ENCODE results near the gene HOTAIR.

HOTAIR gene

DNA sequence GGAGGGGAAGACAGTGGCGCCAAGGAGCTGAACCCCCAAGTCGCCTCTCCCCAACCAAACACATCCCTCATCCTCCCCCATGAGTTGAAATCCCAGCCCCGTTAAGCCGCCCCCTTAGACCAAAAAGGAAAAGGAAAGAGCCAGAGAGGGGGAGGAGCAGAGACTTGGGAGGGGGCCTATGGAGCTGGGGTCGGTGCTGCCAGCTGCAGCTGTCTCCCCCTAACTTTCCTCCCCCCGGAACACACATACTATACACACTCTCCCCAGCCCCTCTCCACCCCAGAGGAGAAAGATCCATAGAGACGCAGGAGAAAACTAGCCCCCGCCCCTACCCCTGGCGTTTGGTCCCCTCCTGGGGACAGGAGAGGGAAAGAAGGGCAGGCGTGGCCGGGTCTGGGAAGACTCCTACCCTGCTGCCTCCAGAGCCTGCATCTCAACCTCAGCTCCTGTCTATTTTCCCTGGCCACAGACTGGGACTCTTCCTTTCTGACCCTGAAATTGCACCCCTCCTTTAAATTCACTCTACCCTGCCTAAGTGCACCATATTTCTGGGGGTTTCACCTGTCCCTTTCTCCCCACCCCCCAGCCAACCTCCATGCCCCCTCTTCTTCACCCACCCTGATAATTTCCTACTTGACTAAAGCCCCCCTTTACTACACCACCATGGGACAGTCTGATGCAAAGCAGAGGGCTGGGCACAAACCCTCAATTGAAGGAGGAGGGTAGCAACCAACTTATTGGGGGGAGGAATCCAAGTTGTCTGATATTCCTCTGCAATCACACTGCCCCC is 23.6 kb upstream of the HOTAIR start:
- no peak for DNase-seq

DNA sequence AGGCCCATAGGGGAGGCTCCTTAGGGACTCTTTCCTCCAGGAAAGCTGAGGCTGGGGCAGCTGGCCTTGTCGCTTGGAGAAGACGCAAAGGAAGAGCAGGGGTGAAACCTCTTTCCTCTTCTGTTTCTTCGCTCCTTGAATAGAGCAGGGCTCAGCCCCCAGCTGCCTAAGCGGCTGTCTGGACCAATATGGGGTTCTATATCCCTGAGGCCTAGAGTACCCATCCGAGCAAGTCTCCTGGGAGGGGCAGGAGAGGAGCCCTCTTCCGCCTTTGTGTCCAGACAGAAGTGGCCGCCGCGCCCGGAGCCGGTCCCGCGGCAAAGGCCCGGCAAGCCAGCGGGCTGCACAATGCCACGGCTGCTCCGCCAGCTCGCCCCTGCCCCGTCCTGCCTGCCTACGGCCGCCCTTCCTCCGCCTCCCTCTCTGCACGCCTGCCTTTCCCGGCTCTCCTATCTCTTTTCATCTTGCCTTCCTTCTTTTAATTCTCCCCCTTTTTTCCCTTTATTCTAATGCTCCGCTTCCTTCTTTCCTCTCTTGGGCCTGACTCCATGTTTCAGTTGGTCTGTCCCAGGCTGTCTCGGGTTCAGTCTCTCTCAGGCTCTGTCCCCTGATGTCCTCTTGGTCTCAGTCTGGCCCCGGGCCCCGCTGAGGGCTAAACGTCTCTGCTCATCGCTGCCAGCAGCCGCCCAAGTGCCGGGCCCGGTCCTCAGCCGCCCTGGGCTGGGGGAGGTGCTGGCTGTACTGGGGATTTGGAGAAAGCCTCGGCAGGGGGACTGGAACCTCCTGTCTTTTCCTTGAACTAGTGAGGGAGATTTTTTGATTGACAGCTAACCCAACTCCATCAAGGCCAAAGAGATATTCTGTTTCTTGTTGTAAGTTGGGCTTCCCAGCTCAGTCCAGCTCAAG is 22.7 kb upstream of the HOTAIR start:
- DNase-seq = no peak

DNA sequence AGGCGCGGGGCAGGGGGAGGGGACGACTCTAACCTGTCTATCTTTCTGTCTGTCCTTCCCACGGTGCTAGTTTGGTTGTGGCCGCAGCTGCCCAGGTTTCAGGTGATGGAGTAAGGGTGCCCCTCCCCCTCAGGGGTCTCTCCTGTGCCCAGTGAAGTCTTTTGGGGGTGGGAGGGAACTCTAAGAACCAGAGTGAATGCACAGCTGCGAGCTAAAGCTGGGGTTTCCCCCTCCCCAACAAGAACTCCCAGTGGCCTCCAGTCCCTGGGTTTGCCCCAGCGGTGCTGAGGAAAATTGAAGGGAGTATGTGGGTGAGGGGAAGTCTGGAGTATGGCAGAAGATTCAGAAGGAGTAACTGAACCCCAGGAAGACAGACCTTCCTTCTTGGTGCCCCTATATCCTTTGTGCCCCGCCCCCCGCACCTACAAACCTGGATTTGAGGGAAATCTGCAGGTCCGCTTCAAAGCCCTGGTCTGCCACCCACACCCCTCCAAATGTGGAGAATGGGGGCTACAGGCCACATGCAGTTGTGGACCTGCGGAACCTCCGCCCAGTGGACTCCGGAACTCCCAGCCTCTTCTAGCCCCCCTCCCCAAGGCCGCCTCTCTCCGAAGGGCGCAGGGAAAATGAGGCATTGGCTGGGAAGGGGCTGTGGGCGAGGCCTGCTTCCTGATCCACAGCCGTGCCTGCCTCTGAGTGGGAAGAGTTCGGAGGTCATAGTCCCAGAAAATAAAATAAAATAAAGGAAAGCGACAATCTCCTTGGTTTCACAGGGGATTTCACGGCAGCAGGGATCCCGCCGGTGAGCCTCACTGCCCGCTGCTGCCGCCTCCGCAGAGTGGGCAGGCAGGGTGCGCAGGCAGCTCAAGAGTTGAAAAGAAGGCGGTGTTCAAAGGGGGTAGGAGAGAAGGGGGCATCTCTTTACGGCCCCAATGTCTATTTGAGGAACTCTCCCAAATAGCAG is 21.8 kb upstream of the HOTAIR start:
- DNase-seq = no peak

DNA sequence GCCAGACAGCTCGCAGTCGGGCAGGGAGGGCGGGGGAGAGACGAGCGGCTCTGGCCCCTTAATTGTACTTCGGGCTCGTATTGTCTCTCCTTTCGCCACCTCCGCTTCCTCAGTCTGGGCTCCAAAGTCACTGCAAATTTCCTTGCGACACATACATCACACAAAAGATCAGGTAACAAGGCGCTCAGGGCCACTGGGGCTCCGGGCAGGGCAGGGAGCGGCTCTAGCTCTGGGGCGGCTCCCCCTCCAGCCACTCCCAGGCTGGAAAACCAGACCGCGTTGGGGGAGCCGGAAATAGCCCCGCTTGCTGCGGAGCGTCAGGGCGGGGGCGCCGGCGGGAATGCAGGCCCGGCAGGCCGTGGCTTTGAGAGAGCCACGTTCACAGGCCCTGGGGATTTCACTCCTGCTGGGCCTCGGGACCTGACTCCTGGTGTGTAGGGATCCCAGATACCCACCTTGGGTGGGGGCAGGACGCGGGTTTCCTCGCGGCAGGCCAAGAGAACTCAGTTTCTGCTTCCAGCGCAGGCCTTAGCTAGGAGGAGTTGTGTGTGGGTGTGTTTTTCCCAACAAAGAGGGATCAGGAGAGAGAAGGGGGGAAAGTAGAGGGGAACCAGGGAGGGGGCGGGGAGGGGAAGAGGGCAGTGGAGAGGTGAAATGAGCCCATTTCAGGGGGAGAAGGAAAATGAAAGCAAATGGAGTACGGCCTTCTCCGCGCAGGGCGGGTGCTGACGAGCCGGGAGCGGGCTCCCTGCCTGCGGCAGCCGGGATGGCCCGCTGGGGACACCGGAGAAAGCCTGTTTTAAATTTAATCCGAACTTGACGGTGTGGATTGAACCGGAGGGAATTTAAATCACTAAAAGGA is 20.9 kb upstream of the HOTAIR start:
- DNase-seq = no peak

DNA sequence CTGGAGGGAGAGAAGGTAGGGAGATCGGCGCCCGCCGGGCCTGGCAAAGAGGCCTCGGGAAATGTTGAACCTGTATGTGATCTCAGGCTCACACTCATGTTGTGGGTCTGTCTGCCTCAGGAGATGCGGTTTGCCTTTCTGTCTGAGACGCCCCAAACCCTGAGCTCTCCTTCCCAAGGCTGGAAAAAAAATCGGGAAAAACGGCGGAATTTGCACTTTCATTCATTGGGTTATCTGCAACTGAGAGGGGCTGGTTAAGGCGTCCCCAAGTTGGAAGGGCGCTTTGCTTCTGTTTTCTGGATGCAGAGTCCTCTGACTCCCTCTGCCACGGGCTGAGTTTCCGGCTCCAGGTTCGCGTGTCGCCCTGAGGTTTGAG is 20.2 kb upstream of the HOTAIR start:
- no peak for DNase-seq

DNA sequence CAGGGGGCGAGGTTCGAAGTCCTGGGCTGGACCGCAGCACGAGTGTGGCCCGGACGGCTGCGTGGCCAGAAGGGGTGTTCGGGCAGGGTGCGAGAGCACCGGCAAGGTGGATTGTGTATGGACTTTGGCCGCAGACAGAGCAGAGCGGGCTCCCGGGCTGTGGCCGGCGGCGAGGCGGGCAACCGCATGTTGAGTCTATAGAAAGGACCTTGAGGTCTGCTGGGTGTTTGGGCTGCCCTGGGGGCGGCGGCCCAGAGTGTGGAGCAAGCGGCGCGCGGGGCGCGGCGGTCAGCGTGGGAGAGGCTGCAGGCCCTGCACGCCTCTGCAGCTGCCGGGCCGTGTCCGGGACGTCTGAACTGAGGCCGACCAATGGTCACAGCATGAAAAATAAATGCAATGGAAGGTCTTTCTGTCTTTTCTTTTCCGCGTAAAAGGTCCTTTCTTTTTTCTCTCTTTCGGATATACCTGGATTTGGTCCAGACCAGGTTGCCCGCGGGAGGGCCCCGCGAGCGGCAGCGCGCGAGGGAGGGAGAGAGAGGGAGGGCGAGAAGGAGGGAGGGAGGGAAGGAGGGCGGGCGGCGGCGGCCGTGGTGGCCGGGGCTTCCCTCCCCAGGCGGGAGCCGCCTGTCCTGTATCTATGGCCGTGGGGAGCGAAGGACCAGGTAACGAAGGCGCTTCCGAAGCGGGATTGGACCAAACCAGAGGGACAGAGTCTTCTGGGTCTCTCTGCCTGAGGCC is 19.7 kb upstream of the HOTAIR start:
- no peak for DNase-seq

DNA sequence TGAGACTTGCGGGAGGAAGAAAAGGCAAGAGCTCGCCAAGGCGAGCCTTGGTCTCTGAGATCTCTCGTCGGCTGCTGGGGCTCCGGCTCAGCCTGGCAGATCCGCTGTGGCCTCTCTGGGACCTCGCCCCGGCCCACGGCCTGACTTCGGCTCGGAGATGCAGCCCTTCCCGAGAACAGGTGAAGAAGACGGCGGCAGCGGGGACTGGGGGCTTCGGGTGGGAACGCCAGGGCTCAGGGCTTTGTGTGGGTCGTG is 19.2 kb upstream of the HOTAIR start:
- no peak for DNase-seq

DNA sequence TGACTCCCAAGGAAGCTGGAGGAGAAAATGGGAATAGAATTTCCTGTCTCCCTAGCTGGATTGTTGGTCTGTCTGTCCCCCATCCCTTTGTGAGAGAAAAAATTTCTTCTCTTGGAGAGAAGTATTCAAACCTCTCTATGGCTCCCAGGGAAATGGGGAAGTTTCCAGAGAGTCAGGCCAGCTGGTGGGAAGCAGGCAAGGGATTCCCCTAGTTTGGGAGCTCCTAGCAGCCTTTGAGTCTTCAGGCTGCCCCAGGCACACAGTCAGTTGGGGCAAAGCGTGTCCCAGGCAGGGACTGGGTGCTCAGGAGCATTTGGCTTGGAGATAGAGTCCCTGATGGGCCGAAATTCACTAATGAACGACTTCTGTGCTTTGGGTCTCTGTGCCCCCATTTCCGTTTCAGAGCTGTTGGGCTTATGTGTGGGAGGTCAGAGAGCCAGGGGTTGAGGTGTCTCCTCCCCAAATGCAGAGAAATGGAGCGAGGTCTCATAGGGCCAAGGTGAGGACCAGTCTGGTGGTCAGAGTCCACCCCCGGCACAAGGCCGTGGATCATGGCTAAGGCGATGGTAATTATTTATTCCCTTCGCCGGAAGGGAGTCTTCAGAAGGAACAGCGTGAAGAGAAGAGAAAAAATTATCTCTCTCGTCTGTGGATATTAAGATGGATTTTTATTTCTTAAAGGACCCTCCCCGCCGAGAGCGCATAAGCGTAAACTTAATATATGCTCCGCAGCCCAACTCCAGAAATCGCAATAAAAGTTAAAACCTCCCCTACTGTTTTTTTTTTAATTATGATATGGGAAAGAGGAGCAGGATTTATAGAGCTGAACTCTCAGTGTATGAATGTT is 18.6 kb upstream of the HOTAIR start:
- no peak for DNase-seq

DNA sequence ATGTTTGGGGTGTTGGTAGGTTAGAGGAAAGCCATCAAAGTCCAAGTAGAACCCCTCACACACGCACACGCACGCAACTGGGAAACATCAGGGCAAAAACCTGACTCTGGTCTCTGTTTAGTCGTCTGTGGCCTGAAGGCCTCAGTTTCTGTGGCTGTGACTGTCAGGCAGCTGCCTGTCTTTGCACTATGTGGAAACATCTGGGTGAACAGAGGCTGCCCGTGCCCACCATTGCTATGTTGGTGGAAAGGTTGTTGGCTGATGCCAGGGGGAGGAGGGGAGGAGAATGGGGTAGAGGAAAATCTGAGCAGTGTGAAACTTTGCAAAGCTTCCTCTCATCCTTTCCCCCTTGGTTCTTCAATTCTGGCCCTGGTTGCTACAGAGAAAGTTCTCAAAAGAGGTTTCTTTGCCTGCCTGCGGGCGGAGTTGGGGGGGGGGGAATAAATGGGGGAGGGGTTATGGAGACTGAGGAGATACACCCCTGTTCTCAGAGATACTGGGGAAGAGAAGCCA is 17.7 kb upstream of the HOTAIR start:
- no peak for DNase-seq

DNA sequence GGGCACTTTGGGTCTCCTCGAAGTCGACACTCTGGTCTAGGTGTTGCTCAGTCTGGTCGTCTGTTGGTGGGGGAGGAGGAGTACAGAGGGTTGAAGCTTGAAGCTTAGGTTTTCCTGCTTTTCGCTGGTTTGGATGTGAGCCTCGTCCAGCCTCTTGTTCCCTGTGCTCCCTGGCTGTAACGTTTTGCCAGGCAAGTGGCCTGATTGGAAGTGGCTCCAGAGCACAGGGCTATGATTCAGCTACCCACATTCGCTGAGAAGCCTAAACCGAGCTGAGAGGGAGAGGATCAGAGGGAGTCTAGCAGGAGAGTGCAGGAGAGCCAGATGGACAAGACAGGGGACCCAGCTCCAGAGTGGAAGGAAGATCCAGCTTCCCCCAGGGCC is 16.3 kb upstream of the HOTAIR start:
- DNase-seq = no peak

DNA sequence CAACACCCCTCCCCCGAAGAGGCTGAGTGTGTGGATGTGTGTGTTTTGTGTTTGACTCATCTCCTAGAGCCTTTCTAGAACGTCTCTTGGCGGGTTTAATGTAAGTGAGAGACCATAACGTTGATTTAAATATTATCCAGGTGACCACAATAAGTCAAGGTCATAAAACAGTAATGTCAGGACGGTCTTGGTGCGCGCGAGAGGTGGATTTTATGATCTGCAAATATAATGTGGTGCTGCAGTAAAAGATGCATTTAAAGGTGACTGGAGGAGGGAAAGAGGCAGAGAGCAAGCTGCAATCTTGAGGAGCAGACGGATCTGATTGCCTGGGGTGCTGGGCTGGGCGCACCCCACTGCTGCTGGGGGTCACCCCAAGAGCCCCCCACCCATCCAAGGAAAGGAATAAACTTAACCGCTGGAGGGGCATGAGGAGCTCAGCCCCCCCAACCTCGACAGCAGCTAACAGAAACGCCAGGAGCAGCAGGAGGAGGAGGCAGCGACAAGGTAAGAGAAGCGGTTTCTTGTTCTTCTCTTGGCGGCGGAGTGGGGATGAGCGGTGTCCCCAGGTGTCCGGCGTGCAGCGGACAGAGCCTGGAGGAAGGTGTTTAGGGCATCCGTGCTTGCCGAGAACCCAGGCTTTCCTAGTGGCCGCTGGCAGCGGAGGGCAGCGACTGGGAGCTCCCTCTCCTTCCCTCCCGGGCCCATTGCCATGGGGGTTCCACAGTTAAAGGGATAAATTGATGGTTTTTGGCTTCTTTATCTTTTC is 15.7 kb upstream of the HOTAIR start:
- DNase-seq = no peak

DNA sequence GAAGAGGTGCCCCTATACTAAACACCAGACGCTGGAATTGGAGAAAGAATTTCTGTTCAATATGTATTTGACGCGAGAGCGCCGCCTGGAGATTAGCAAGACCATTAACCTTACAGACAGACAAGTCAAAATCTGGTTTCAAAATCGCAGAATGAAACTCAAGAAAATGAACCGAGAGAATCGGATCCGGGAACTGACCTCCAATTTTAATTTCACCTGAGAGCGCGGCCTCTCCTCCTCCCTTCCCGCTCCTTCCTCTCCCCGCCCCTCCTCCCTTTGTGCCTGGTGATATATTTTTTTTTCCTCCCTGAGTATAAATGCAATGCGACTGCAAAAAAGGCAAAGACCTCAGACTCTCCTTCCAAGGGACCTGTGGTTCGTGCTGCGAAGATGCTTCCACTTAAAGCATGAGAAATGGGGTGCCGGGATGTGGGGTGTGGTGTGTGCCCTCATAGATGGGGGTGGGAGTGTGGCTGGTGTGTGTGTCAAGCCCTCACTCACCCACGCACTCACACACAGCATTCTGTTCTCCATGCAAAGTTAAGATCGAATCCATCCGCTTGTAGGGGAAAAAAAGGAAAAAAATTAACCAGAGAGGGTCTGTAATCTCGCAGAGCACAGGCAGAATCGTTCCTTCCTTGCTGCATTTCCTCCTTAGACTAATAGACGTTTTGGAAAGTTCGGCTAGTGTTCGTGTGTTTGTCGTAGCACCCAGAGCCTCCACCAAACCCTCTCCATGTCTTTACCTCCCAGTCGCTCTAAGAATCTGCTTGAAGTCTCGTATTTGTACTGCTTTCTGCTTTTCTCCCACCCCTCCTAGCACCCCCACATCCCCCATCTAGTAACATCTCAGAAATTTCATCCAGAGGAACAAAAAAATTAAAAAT is 14.7 kb upstream of the HOTAIR start:
- DNase-seq = no peak

DNA sequence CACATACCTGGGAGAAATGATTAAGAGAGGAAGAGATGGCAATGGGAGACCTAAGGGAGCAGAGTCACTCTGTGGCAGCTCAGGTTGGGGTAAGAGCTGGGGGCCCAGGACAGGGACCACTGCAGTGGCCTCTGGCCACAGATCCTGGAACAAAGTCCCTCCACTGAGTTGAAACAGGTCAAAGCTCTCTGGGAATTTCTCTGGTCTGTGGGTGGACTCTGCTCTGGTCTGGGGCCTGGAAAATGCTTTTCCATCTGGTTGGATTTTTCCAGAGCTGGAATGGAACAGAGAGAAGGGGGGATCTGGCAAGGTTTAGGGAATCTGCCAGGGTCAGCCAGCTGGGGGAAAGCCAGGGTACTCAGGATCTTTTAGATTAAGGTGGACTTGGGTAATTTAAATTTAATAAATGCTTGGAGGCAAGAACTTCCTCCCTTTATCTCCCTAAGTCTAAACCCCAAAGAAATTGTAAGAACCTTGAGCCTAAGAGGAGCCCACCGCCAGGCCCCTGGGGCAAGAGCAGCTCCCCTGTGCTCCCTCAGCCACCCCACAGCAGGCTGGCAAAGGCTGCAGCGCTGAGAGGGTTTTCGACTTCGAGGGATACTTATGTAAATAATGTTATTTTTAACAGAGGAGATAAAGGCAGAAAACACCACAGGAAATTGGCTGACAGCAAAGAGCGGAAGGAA is 13.9 kb upstream of the HOTAIR start:
- no peak for DNase-seq

DNA sequence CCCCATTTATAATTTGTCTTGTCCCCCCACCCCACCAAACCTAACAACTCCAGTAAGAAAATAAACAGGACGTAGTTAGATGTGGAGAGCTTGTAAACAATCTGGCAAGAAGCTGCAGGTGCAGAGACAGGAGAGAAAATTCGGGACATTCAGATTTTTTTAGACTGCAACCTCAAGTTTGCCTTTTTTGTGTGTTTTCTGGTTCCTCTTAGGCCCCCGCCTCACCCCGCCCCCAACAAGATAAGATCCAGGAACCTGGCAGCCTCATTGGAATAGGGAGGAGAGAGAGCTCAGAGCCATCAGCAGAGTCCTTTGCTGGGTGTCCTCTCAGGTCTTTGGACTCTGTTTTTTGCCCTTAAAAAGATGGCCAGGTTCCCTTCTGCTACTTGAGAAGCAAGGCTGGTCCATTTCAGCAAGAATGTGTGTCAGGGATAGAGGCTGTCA is 13.1 kb upstream of the HOTAIR start:
- DNase-seq = no peak

DNA sequence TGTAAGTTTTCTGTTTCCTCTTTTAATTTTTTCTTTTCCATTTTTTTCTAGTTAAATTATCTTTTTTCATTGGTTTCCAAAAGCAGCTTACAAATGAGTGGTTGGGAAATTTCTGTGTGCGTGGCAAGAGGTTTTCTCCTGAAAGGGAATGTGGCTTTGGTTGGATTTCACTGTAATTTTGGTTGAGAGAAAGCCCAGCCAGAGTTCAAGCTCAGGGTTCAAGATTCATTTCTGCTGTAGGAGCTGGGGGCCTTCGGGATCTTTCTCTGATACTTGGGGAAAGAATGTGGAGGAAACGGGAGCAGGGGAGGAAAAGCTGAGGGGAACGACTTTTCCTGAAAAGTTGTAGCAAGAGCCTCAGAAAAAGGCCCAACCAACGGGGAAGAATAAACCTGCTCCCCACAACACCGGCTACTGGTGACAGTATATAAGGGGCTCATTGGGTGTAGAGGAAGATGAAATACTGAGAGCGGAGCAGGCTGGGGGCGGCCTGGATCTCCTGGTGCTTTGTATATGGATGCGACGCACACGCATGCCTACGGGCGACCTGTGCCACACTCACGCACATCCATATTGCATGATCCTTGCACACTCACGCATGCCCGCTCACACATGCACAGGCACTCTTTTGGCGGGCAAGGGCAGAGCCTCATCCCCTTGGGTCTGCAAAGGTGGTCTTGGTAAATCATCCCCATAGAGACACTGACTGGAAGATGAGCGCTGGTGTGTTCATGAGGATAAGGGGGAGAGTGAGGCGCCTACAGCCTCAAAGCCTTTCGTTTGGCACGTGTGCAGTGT is 12.1 kb upstream of the HOTAIR start:
- DNase-seq = no peak

DNA sequence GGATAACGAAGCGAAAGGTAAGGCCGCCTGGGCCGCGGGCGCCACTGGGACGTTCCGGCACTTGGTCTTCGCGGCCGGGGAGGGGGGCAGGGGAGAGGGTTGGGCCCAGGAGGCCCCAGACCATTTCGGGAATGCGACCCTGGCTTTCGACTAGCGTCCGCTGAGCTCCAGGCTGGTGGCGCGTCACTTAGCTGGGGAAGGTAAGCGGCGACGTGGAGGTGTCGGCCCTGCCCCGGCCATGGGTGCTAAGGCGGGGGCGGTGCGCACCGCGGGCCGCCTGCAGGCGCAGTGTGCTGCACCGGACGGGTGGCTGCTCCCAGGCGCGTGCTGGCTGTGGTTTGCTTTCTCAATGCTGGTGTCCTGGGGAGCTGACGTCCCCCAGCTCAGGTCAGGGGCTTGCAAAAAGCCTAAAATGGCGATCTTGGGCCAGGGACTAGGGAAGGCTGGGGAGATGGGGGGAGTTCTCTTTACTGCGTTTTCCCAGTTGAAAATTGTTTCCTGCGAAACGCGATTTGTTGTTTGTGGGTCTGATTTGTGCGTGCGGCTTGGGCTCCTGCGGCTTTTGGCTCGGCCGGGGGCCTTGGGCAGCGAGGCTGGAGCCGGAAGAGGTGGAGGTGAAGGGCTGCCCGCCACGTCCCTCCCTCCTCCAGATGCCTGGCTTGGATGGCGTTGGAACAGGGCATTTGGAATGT is 11.4 kb upstream of the HOTAIR start:
- DNase-seq = no peak

DNA sequence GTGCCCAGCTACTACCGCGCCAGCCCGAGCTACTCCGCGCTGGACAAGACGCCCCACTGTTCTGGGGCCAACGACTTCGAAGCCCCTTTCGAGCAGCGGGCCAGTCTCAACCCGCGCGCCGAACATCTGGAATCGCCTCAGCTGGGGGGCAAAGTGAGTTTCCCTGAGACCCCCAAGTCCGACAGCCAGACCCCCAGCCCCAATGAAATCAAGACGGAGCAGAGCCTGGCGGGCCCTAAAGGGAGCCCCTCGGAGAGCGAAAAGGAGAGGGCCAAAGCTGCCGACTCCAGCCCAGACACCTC is 10.9 kb upstream of the HOTAIR start:
- no peak for DNase-seq

Measured in stimulated activated CD4-positive, alpha-beta T cell treated with anti-CD3 and anti-CD28 coated beads, Interleukin-2, amount 100 ng/mL, for 48 hours (primary cell).